DND-41 (cell line): ENCODE measurements around the gene VPS4A.

ENCODE experiments used
- EZH2 ChIP-seq: IDR thresholded peaks from 3 replicates; pipeline ENCODE4 v1.6.1; 2012; ENCODE audit warnings: borderline replicate concordance, low read depth, mild to moderate bottlenecking, moderate library complexity, low read length, inconsistent platforms; ENCODE audit not compliant: severe bottlenecking
- TF ChIP-seq, protein P1 (sequence below): IDR thresholded peaks from 2 replicates; pipeline ENCODE4 v1.5.1; 2012; ENCODE audit warnings: borderline replicate concordance, low read length, moderate library complexity, mild to moderate bottlenecking; ENCODE audit not compliant: poor library complexity, severe bottlenecking; ENCODE audit errors: extremely low read depth

DNA sequence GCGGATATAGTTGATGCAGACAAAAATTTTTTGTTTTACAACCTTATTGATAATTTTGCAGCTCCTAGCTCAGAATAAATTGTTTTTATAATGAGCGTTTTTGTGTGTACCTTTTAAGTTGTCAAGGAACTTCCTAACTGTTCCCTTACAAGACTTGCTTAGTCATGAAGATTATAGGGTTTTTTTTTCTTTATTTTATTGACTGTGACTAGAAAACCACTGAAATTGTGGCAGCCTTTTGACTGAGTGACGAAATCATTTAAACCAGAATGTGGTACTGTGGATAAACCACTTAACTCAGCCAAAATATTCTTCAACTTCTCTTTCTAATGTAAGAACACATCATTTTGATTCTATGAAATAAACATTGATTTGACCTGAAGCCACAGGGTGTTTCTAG, 40.8 kb upstream of the VPS4A start:
- TF ChIP-seq EZH2, result no peak
- TF ChIP-seq, protein P1, sequence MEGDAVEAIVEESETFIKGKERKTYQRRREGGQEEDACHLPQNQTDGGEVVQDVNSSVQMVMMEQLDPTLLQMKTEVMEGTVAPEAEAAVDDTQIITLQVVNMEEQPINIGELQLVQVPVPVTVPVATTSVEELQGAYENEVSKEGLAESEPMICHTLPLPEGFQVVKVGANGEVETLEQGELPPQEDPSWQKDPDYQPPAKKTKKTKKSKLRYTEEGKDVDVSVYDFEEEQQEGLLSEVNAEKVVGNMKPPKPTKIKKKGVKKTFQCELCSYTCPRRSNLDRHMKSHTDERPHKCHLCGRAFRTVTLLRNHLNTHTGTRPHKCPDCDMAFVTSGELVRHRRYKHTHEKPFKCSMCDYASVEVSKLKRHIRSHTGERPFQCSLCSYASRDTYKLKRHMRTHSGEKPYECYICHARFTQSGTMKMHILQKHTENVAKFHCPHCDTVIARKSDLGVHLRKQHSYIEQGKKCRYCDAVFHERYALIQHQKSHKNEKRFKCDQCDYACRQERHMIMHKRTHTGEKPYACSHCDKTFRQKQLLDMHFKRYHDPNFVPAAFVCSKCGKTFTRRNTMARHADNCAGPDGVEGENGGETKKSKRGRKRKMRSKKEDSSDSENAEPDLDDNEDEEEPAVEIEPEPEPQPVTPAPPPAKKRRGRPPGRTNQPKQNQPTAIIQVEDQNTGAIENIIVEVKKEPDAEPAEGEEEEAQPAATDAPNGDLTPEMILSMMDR, result no peak
